GM23338 (cell line): Measurements from ENCODE around the gene PLXNA2. TPM values are rescaled to one million over a fixed set of nuclear protein-coding genes. Genes with fewer than 3 reads are reported as not detected.

Experiments used
- ATAC-seq: fragments of 200-7000 bp; cut with Tn5 transposase; 3 replicates; pipeline ENCODE4 v1.9.1; 2020
- DNase-seq: peaks from one replicate; pipeline ENCODE4 v3.0.0-alpha.2; 2015; ENCODE audit warnings: low spot score
- H2AFZ ChIP-seq: fragments of 200-600 bp; sonication (generic); 2 replicates; pipeline ENCODE4 v1.8.0; 2016; ENCODE audit warnings: antibody characterized with exemption, mild to moderate bottlenecking, moderate library complexity
- H3F3A ChIP-seq: fragments of 200-600 bp; sonication (generic); replicated peaks from 2 replicates; pipeline ENCODE4 v1.8.0; 2017; ENCODE audit warnings: antibody characterized with exemption, mixed run types, low read depth
- H3K27ac ChIP-seq: fragments of 200-600 bp; sonication (generic); 2 replicates; pipeline ENCODE4 v1.6.1; 2016; ENCODE audit warnings: low read depth
- H3K27me3 ChIP-seq: fragments of 200-600 bp; sonication (generic); 2 replicates; pipeline ENCODE4 v1.8.0; 2016; ENCODE audit warnings: mild to moderate bottlenecking, mixed run types, moderate library complexity; ENCODE audit not compliant: insufficient read depth
- H3K36me3 ChIP-seq: fragments of 200-600 bp; sonication (generic); 2 replicates; pipeline ENCODE4 v1.8.0; 2016; ENCODE audit warnings: mild to moderate bottlenecking; ENCODE audit not compliant: insufficient read depth
- H3K4me1 ChIP-seq: fragments of 200-600 bp; sonication (generic); 2 replicates; pipeline ENCODE4 v1.8.0; 2016; ENCODE audit warnings: mild to moderate bottlenecking, moderate library complexity; ENCODE audit not compliant: insufficient read depth
- H3K4me2 ChIP-seq: fragments of 200-600 bp; sonication (generic); 2 replicates; pipeline ENCODE4 v1.7.1; 2017; ENCODE audit warnings: mixed run types
- H3K4me3 ChIP-seq: fragments of 200-600 bp; sonication (generic); 2 replicates; pipeline ENCODE4 v1.6.1; 2016; ENCODE audit warnings: mixed run types
- H3K79me2 ChIP-seq: fragments of 200-600 bp; sonication (generic); replicated peaks from 2 replicates; pipeline ENCODE4 v1.8.0; 2017; ENCODE audit warnings: mild to moderate bottlenecking; ENCODE audit not compliant: insufficient read depth
- H3K9me2 ChIP-seq: fragments of 200-600 bp; sonication (generic); 2 replicates; pipeline ENCODE4 v1.8.0; 2017; ENCODE audit not compliant: insufficient read depth
- H4K20me1 ChIP-seq: fragments of 200-600 bp; sonication (generic); replicated peaks from 2 replicates; pipeline ENCODE4 v1.8.0; 2017; ENCODE audit warnings: mild to moderate bottlenecking; ENCODE audit not compliant: insufficient read depth
- H3K27ac Mint-ChIP-seq: 2 replicates; pipeline ENCODE4 v1.8.0; 2020; ENCODE audit warnings: inconsistent platforms, mild to moderate bottlenecking, moderate library complexity, mixed read lengths
- H3K27me3 Mint-ChIP-seq: 3 replicates; pipeline ENCODE4 v1.8.0; 2022; ENCODE audit warnings: low read depth, mild to moderate bottlenecking, moderate library complexity, mixed read lengths, inconsistent platforms; ENCODE audit not compliant: insufficient read depth, poor library complexity
- H3K36me3 Mint-ChIP-seq: 3 replicates; pipeline ENCODE4 v1.8.0; 2021; ENCODE audit warnings: low read depth, mild to moderate bottlenecking, inconsistent platforms, moderate library complexity, mixed read lengths
- H3K4me1 Mint-ChIP-seq: 3 replicates; pipeline ENCODE4 v1.8.0; 2020; ENCODE audit warnings: mild to moderate bottlenecking, inconsistent platforms, mixed read lengths
- H3K4me3 Mint-ChIP-seq: 3 replicates; pipeline ENCODE4 v1.8.0; 2021; ENCODE audit warnings: moderate library complexity, mild to moderate bottlenecking, inconsistent platforms, mixed read lengths
- H3K9me3 Mint-ChIP-seq: 3 replicates; pipeline ENCODE4 v1.8.0; 2020; ENCODE audit warnings: moderate library complexity, mild to moderate bottlenecking, inconsistent platforms, mixed read lengths
- CREB1 ChIP-seq: fragments of 250-450 bp; sonication (Bioruptor Pico); IDR thresholded peaks from 2 replicates; pipeline ENCODE4 v1.5.0; 2020; ENCODE audit warnings: low read depth, mild to moderate bottlenecking, moderate library complexity
- CTCF ChIP-seq, 2 experiments: fragments of 200-600 bp in 1 of 2; sonication (generic) in 1 of 2; conservative IDR thresholded peaks; 2 replicates each; pipeline versions ENCODE4 v1.5.1 to v1.6.1; 2016 to 2017; ENCODE audit warnings: antibody characterized with exemption in 2 of 2, low read depth in 2 of 2, mild to moderate bottlenecking in 2 of 2, moderate library complexity in 1 of 2
- EZH2 ChIP-seq: fragments of 200-600 bp; sonication (generic); IDR thresholded peaks from one replicate; pipeline ENCODE4 v1.8.0; 2017; ENCODE audit warnings: antibody characterized with exemption, mild to moderate bottlenecking, low read depth; ENCODE audit not compliant: unreplicated experiment
- JUNB ChIP-seq: IDR thresholded peaks from one replicate; pipeline ENCODE4 v1.6.1; 2016; ENCODE audit warnings: antibody characterized with exemption; ENCODE audit not compliant: unreplicated experiment
- POLR2AphosphoS5 ChIP-seq: IDR thresholded peaks from 2 replicates; pipeline ENCODE4 v1.6.1; 2016; ENCODE audit warnings: antibody characterized with exemption, low read depth
- ZNF114 ChIP-seq: fragments of 250-450 bp; sonication (Bioruptor Pico); IDR thresholded peaks from 2 replicates; pipeline ENCODE4 v1.5.0; 2020; ENCODE audit warnings: mild to moderate bottlenecking, moderate library complexity
- ZNF331 ChIP-seq: fragments of 250-450 bp; sonication (Bioruptor Pico); IDR thresholded peaks from 2 replicates; pipeline ENCODE4 v1.5.0; 2020; ENCODE audit warnings: low read depth, mild to moderate bottlenecking, moderate library complexity
- ZNF462 ChIP-seq: fragments of 250-450 bp; sonication (Bioruptor Pico); IDR thresholded peaks from 2 replicates; pipeline ENCODE4 v1.5.0; 2020; ENCODE audit warnings: mild to moderate bottlenecking, moderate library complexity
- polyA plus RNA-seq: library from polyadenylated mRNA; unstranded; fragments of >200 nt; fragmentation: Nextera tagmentation; extraction: Ambion mirVana; gene quantifications from 2 replicates; pipeline ENCODE4 v1.2.1, GENCODE V29; 2016
- total RNA-seq: library from RNA; depleted of rRNA; stranded (reverse); fragments of >200 nt; shearing (Covaris generic); gene quantifications from 2 replicates; pipeline ENCODE4 v1.2.3, GENCODE V29; 2014

Gene PLXNA2
- total and polyA plus RNA-seq, 2 experiments from 2014 or later: 0.40 to 1.8 TPM

DNA sequence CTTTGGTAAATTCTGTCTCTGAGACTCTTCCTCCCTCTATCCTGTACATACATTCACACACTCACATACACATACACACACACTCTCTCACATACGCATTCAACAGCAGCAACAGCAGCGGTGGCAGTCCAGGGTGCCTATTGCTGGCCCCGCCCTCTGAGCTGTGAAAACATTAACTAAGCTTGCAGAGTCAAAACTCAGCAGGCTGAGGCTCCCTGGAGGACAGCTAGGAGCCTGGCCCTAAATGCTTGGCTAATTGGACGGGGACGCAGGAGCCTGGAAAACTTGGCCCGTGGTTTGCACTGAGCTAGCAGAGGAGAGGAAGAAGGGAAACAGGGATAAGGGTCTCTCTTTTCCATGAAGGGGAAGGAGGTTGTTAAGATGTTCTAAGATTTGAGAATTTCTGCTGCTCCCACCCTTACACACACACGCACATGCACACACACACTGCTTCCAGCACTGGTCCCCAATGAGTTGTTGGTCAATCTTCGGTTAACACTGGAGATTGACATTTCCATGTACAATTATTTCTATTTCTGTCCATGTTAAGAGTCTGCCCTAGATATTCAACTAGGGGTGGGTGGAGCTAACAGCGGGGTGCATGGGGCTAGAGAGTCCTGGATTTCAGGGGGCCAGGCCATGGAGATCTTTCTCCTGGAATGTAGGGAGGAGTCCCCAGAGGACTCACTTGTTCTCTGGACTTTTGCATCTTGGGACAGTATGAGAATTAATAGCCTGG is 94.2 kb downstream of the PLXNA2 start (continued):
- TF ChIP-seq ZNF462 (CRISPR knock-in tag) (no peak), JUNB (no peak), CREB1 (CRISPR knock-in tag) (no peak), ZNF331 (CRISPR knock-in tag) (no peak), CTCF (conservative IDR thresholded peaks at IDR 0.05; ENCODE audit: low read depth in 2 of 2) (no peak), ZNF114 (CRISPR knock-in tag) (no peak), EZH2 (no peak)

- ATAC-seq (no peak), DNase-seq (no peak)
- Histone ChIP-seq H3K36me3 (no peaks in the 10 kb centered on the region), H3K27me3 (no peaks in the 10 kb centered on the region), H3K9me2 (no peaks in the 10 kb centered on the region), H2AFZ (no peak overlapping the region), H3F3A (no peaks in the 10 kb centered on the region), H3K4me3 (no peak overlapping the region), H3K79me2 (no peaks in the 10 kb centered on the region), H3K4me1 (0 out of 2 replicates have a peak, but pooled peaks cover 9% of the 10 kb centered on the region), H3K27ac (no peak overlapping the region), H4K20me1 (no peaks in the 10 kb centered on the region), H3K4me2 (no peak overlapping the region)
- no peak overlapping the region for H3K4me3 Mint-ChIP-seq
- no peak overlapping the region for H3K27ac Mint-ChIP-seq
- H3K27me3 Mint-ChIP-seq: peaks cover 5% of the 10 kb centered on the region
- no peaks in the 10 kb centered on the region for H3K36me3 Mint-ChIP-seq
- peaks cover 13% of the 10 kb centered on the region for H3K4me1 Mint-ChIP-seq
- no peaks in the 10 kb centered on the region for H3K9me3 Mint-ChIP-seq
- TF ChIP-seq POLR2AphosphoS5: no peak
These were observed 95.0 kb downstream of the PLXNA2 start for GRCh38 chr1:208149213-208149612.
